22Rv1 (cell line): ENCODE measurements around the gene SETBP1.

ENCODE experiments used
- ZFX ChIP-seq: fragments of 450-650 bp; IDR thresholded peaks from 2 replicates; pipeline ENCODE4 v1.6.1; 2017; ENCODE audit warnings: antibody characterized with exemption, borderline replicate concordance
- TF ChIP-seq, protein P1 (sequence below): fragments of 450-650 bp; IDR thresholded peaks from 2 replicates; pipeline ENCODE4 v1.5.1; 2017; ENCODE audit warnings: mild to moderate bottlenecking

DNA sequence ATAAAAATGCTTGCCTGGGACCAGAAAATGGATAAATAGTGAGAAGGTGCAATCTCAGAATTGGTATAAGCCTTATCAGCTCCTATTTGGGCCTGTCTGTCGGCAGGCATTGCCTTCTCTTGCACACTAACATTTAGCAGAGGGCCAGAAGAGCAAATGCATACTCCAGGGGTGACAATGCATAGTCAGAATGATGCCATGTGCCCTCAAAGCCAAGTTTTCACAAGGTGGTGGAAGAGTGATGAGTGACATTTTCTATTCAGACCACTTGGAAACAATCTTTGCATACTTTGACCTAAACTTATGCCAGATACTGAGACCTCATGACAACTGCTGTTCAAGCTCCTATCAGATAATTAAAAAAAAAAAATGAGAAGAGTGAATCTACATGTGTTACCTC is 276.3 kb downstream of the SETBP1 start:
- TF ChIP-seq, protein P1, sequence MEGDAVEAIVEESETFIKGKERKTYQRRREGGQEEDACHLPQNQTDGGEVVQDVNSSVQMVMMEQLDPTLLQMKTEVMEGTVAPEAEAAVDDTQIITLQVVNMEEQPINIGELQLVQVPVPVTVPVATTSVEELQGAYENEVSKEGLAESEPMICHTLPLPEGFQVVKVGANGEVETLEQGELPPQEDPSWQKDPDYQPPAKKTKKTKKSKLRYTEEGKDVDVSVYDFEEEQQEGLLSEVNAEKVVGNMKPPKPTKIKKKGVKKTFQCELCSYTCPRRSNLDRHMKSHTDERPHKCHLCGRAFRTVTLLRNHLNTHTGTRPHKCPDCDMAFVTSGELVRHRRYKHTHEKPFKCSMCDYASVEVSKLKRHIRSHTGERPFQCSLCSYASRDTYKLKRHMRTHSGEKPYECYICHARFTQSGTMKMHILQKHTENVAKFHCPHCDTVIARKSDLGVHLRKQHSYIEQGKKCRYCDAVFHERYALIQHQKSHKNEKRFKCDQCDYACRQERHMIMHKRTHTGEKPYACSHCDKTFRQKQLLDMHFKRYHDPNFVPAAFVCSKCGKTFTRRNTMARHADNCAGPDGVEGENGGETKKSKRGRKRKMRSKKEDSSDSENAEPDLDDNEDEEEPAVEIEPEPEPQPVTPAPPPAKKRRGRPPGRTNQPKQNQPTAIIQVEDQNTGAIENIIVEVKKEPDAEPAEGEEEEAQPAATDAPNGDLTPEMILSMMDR: no peak
- TF ChIP-seq ZFX: no peak
